Kidney tubule cell (primary cell): ENCODE data around the gene GPR61.

Source experiments
- DNase-seq: peaks from one replicate; pipeline ENCODE4 v3.0.0-alpha.2; 2018; ENCODE audit warnings: low spot score

The GPR61 gene

DNA sequence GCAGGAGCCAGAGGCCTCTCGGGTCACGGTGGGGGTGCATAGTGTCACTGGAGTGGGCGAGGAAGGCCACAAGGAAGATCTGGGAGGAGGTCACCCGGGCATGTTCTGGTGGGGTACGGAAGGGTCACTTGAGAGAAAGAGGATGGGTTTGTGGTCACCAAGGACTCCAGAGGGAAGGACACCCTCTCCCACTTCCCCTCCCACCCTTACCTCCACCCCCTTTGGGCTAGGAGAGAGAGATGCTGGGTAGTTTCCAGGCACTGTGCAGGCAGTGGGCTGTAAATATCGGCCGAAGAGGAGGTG is 30.8 kb upstream of the GPR61 start:
- no peak for DNase-seq

GRCh38 chr1:109509176-109510134 is 30.2 kb upstream of the GPR61 start, which contains the start of gene AMIGO1:
Gene AMIGO1 (minus strand): TSS chr1:109509727. CDS start chr1:109508912, 815 bp downstream.
- peak; percentile 48 for DNase-seq

DNA sequence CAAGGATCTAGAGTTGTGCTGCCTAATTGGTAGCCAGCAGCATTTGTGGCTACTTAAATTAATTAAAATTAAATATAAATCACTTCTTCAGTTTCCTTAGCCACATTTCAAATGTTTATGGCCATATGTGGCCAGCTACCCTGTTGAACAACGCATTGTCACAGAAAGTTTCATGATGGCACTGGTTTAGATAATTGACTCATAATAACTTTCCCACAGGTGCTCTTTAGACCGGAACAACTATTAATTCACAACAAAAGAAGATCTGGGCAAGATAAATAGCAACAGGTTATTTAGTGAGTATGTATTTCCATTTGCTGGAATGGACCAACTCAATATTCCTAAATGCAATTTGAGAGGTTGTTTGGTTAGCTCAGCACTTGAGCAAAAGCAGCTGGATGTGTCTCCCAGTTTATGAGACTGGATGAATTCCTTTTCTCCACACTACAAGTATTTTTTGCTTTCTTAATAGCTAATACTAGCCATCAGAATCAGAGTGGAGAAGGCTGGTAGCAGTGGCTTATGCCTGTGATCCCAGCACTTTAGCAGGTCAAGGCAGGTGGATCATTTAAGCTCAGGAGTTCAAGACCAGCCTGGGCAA is 26.5 kb upstream of the GPR61 start:
- DNase-seq, result no peak

DNA sequence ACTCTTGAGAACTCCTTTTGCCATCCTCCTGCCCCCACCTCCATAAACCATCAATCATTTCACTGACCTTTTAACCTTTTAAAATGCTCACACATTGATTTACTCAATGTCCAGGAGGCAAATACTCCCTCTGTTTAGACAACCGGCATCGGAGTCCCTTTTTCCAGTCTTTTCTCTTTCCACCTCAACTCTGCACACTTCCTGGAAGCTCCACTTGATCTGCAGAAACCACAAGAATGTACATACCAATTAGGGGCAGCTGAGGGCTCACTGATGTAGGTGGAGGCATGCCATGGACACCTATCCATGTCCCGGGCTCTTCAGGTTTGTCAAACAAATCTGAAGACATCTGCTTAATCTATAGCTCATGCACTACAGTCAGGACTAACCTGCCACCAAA is 24.8 kb upstream of the GPR61 start:
- DNase-seq, result peak; percentile 41

GRCh38 chr1:109516872-109517271 is 22.8 kb upstream of the GPR61 start:
- peak; percentile 59 for DNase-seq

- DNase-seq, result no peak
These were observed 22.3 kb upstream of the GPR61 start for GRCh38 chr1:109517337-109517736.

GRCh38 chr1:109521002-109521951 is 18.4 kb upstream of the GPR61 start:
- DNase-seq, result no peak

DNA sequence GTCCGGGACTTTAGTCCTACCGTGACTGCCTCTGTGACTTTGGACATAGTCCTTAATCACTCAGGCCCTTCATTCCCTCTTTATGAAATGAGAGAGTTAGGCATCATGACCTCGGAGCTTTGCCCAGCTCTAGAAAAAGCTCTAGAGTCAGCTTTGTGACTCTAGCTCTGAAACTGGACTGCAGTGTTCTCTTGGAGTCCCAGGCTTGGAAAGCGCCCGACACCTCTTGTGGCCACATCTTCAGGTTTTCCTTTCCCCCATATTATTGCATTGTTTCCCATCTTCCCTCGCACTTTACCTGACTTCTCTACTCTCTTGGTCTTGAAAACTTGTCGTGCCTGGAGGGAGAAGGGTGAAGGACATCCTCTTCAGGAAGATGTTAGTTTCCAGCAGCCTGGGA is 17.6 kb upstream of the GPR61 start:
- no peak for DNase-seq

DNA sequence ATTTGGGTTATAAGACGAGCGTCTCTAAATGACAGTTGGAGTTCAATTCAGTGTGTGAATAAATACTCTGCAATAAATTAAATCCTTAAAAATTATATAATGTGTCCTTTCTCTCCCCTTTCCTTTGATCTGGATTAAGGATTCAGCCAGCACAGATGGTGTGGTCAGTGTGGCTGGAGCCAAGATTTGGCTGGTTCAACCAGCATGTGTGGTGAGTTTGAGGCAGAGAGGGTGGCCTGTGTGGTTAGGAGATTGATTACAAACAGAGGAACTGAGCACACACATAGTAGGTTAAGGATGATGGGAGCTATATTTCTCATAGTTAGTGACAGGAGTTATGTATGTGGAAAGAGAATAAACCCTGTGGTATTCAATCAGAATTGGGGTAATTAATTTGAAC is 16.0 kb upstream of the GPR61 start:
- no peak for DNase-seq

- DNase-seq, result no peak
These were observed 12.4 kb upstream of the GPR61 start for GRCh38 chr1:109527098-109527811.

- no peak for DNase-seq
These were observed 11.6 kb upstream of the GPR61 start for GRCh38 chr1:109527846-109528695.

DNA sequence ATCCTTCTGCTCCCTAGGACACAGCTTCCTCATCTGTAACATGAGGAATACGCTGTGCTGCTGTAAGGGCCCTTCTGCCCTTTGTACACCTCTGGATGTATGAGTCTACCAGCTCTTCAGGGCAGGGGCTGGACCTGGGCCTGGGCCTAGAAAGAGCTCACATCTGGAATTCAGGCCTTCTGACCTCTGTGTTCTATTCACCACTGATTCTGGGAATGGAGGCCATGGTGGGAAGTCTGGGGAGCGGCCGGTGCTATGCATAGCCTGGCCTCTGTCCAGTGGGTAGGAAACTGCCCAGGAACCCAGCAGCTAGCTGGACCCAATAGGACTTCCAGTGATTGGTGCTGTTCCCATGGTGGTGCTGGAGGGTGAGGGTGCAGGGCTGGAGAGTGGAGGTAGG is 11.0 kb upstream of the GPR61 start:
- DNase-seq, result no peak

DNA sequence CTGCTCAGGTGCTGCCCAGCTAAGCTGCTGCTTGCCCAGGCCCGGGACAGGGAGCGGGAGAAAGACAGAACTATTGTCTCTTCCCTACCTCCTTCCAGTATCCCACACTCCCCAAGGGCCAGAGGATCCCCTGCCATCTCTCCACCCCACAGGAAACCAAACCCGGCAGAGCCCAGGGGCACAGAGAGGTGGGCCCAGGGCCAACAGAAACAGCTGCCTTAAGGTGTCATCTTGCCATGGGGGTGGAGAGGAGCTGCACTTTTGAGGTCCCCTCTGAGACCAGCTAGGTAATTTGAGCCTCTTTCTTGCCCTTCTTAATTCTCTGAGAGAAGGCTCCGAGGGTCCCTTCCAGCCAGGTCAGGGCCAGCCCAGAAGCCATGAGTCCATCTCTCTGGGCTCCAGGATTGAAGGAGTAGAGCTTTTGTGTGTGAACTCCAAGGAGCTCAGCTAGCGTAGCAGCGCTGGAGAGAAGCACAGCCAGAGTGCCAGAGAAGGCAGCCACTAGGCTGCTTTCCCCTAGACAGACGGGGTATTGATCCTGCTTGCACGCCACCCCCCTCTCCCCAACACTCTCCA is 9.7 kb upstream of the GPR61 start:
- no peak for DNase-seq

- DNase-seq, result no peak
These were observed 9.1 kb upstream of the GPR61 start for GRCh38 chr1:109530457-109531087.

DNA sequence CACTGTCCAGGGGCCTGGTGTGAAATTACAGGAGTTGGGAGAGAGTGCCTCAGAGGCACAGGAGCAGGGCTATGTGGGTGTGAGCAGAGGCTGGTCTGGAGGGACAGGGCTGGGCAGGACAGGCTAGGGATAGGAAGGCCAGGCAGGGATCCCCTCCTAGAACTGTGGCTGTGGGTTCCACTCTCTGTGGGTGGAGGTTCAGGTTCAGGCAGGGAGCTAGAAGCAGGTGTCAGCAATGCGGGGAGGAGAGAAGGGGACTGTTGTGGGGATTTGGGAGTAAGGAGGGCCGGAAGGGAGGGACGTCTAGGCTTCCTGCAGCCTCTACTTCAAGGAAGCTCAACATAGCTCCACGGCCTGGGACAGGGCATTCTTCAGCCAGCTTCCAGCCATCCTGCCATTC is 8.3 kb upstream of the GPR61 start:
- DNase-seq, result no peak

- DNase-seq, result no peak
These were observed 7.8 kb upstream of the GPR61 start for GRCh38 chr1:109531826-109532364.

DNA sequence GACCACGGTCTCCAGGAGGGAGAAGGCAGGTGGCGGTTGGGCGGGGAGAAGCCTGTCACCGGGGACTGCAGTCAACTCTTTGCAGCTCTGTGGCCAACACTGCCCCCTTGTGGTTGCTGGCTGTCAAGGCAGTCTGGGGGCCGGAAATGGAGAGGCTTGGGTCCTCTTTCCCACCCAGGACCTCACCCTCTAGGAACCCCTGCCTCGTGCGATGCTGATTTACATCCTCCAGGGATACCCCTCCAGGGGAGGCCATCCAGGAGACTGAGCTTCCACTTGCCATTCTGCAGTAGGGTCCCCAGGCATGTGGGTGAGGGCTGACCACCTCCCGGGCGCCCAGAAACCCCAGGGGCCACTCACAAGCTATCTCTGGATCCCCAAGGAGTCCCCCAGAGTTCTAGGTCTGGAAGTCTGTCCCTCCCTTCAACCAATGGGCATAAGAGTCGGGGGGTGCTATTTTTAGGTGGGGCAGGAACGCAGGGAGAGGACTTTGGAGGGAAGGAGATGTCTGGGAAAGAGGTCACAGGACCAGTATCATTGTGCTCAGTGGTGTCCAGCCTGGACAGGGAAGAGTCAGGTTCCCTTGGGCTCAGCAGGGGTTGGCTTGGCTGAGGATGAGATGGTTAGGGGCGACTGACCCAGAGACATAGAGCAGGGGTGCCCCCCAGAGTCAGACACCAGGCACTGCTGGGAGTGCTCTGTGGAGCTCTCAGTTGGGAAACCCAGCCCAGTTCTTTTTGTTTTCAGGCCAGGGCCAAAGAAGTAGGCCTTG is 7.1 kb upstream of the GPR61 start:
- DNase-seq, result peak; percentile 86

GRCh38 chr1:109534307-109534858 is 5.3 kb upstream of the GPR61 start:
- DNase-seq, result no peak

GRCh38 chr1:109535481-109535880 is 4.2 kb upstream of the GPR61 start:
- no peak for DNase-seq
